ENCODE results near the gene MPND. TPM values are rescaled to one million over a fixed set of nuclear protein-coding genes. Genes with fewer than 3 reads are reported as not detected.

Gene MPND
- total RNA-seq, 6 experiments from 2014 or later = 11.7 to 15.0 (median 12.1) TPM

DNA sequence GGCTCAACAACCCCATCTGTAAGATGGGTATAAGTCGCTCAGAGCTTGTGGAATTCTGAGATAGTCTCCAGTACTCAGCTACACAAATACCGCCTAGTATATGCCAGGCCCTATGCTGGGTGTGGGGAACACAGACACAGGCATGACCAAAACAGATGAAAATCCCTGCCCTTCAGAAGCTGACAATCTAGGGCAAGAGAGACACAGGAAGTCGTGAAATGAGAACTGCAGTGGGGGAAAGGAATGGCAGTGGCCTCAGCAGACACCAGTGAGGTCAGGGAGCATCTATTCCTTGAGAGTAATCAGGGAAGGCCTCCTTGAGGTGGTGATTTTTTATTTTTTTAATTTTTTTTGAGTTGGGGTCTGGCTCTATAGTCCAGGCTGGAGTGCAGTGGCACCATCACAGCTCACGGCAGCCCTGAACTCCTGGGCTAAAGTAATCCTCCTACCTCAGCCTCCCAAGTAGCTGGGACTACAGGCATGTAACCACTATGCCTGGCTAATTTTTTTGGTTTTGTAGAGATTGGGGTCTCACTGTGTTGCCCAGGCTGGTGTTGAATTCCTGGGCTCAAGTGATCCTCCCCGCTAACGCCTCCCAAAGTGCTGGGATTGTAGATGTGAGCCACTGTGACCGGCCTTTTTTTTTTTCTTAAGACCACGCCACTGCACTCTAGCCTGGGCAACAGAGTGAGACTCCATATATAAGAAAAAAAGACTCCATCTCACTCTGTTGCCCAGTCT, 44.4 kb upstream of the MPND start:
- no peak for DNase-seq
- Mint-ChIP-seq H3K9me3 (no peaks in the 10 kb centered on the region), H3K4me3 (no peak overlapping the region), H3K27me3 (ENCODE audit: insufficient read depth) (peaks cover 13% of the 10 kb centered on the region), H3K4me1 (ENCODE audit: low read depth) (no peaks in the 10 kb centered on the region), H3K27ac (no peak overlapping the region), H3K36me3 (ENCODE audit: low read depth) (no peaks in the 10 kb centered on the region)
- TF ChIP-seq, protein P1, sequence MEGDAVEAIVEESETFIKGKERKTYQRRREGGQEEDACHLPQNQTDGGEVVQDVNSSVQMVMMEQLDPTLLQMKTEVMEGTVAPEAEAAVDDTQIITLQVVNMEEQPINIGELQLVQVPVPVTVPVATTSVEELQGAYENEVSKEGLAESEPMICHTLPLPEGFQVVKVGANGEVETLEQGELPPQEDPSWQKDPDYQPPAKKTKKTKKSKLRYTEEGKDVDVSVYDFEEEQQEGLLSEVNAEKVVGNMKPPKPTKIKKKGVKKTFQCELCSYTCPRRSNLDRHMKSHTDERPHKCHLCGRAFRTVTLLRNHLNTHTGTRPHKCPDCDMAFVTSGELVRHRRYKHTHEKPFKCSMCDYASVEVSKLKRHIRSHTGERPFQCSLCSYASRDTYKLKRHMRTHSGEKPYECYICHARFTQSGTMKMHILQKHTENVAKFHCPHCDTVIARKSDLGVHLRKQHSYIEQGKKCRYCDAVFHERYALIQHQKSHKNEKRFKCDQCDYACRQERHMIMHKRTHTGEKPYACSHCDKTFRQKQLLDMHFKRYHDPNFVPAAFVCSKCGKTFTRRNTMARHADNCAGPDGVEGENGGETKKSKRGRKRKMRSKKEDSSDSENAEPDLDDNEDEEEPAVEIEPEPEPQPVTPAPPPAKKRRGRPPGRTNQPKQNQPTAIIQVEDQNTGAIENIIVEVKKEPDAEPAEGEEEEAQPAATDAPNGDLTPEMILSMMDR (IDR thresholded peaks at IDR 0.05) = no peak

GRCh38 chr19:4300589-4300988, 42.8 kb upstream of the MPND start:
- Mint-ChIP-seq H3K27me3 (ENCODE audit: insufficient read depth) (peaks cover 2% of the 10 kb centered on the region), H3K9me3 (no peaks in the 10 kb centered on the region), H3K4me3 (no peak overlapping the region), H3K27ac (no peak overlapping the region), H3K4me1 (ENCODE audit: low read depth) (no peaks in the 10 kb centered on the region), H3K36me3 (ENCODE audit: low read depth) (no peaks in the 10 kb centered on the region)
- TF ChIP-seq, protein P1 (IDR thresholded peaks at IDR 0.05) = no peak
- DNase-seq = no peak

GRCh38 chr19:4301590-4302242, 41.6 kb upstream of the MPND start:
- H3K27me3 Mint-ChIP-seq (ENCODE audit: insufficient read depth) = peaks cover 2% of the 10 kb centered on the region

GRCh38 chr19:4302243-4302640, 41.1 kb upstream of the MPND start, which contains the start of gene TMIGD2:
TMIGD2 (minus strand) TSS chr19:4302389; CDS start chr19:4302385, 4 bp downstream.
- Mint-ChIP-seq H3K27ac (no peak within 1 kb of the TSS), H3K9me3 (no peaks in the 10 kb centered on the region), H3K4me3 (no peak within 1 kb of the TSS), H3K36me3 (ENCODE audit: low read depth) (peaks cover 5% of the 10 kb centered on the region; the same call in 1 of the 2 replicates), H3K27me3 (ENCODE audit: insufficient read depth) (peaks cover 2% of the 10 kb centered on the region), H3K4me1 (ENCODE audit: low read depth) (no peaks in the 10 kb centered on the region)
- TF ChIP-seq, protein P1 (IDR thresholded peaks at IDR 0.05) = no peak
- no peak for DNase-seq

More at GRCh38 chr19:4301590-4302242, 41.6 kb upstream of the MPND start:
- no peak for DNase-seq
- no peak overlapping the region for H3K27ac Mint-ChIP-seq
- TF ChIP-seq, protein P1 (IDR thresholded peaks at IDR 0.05) = no peak
- no peak overlapping the region for H3K4me3 Mint-ChIP-seq
- no peaks in the 10 kb centered on the region for H3K9me3 Mint-ChIP-seq
- H3K36me3 Mint-ChIP-seq (ENCODE audit: low read depth) = peaks cover 3% of the 10 kb centered on the region; the same call in 1 of the 2 replicates
- H3K4me1 Mint-ChIP-seq (ENCODE audit: low read depth) = no peaks in the 10 kb centered on the region

GRCh38 chr19:4303819-4304537, 39.4 kb upstream of the MPND start:
- H3K27ac Mint-ChIP-seq = no peak overlapping the region

More at GRCh38 chr19:4303819-4304537, 39.4 kb upstream of the MPND start:
- no peaks in the 10 kb centered on the region for H3K4me1 Mint-ChIP-seq (ENCODE audit: low read depth)
- DNase-seq = no peak
- H3K36me3 Mint-ChIP-seq (ENCODE audit: low read depth) = peaks cover 5% of the 10 kb centered on the region; the same call in 1 of the 2 replicates
- H3K4me3 Mint-ChIP-seq = peak overlapping the region; percentile 58
- no peaks in the 10 kb centered on the region for H3K9me3 Mint-ChIP-seq
- H3K27me3 Mint-ChIP-seq (ENCODE audit: insufficient read depth) = peaks cover 2% of the 10 kb centered on the region
- TF ChIP-seq, protein P1 (IDR thresholded peaks at IDR 0.05) = no peak
